ENCODE results near the gene ADAMTS2.

GRCh38 chr5:179125789-179126505 is 219.3 kb downstream of the ADAMTS2 start:
- TF ChIP-seq POLR2AphosphoS5 (IDR thresholded peaks at IDR 0.05; ENCODE audit: low read depth, low read length) (no peak), POLR2A (IDR thresholded peaks at IDR 0.05; ENCODE audit: low read depth, low read length) (no peak)

Data from GM12891 (cell line).